Left ventricle myocardium inferior (tissue), 1 donor: ENCODE data around the gene B4GALNT1. TPM values are rescaled to one million over a fixed set of nuclear protein-coding genes. Genes with fewer than 3 reads are reported as not detected.
"Not testable (repeated sequence)": the region's sequence is repeated elsewhere in the genome, so short reads cannot be mapped to it uniquely, and the experiment has no call there.

Experiments used
- DNase-seq: peaks from one replicate; pipeline ENCODE4 v3.0.0-alpha.2; 2020
- H3K27ac ChIP-seq: fragments of 200-600 bp; replicated peaks from 2 replicates; pipeline ENCODE4 v1.8.0; 2021
- H3K27me3 ChIP-seq: fragments of 200-600 bp; 2 replicates; pipeline ENCODE4 v1.8.0; 2021; ENCODE audit warnings: low read depth
- H3K36me3 ChIP-seq: fragments of 200-600 bp; 2 replicates; pipeline ENCODE4 v1.8.0; 2021
- H3K4me1 ChIP-seq: fragments of 200-600 bp; 2 replicates; pipeline ENCODE4 v1.8.0; 2021
- H3K4me3 ChIP-seq: fragments of 200-600 bp; 2 replicates; pipeline ENCODE4 v1.8.0; 2021; ENCODE audit warnings: mild to moderate bottlenecking, moderate library complexity
- H3K9me3 ChIP-seq: fragments of 200-600 bp; replicated peaks from 2 replicates; pipeline ENCODE4 v1.8.0; 2021
- CTCF ChIP-seq: fragments of 200-600 bp; IDR thresholded peaks from 2 replicates; pipeline ENCODE4 v1.8.0; 2021; ENCODE audit warnings: antibody characterized with exemption, mild to moderate bottlenecking, borderline replicate concordance
- intact Hi-C: fragments of 100-400 bp; cut with micrococcal nuclease; formaldehyde crosslinking; loops from one replicate; pipeline ENCODE4 v1.11.0; 2022
- total RNA-seq: library from RNA; stranded (reverse); fragmentation: NEBNext Ultra II Directional; extraction: Animal tissue kit (Norgen Biotek cat#: 25700); gene quantifications from one replicate; pipeline ENCODE4 v1.2.1, GENCODE V29; 2021
- donor health status: DM: no; HTN: yes; CAD: no; lungs with severe emphysema.

Gene B4GALNT1
- total RNA-seq, 1 donor from 2014 or later, result 4.7 TPM

- intact Hi-C loops, result no loop called here
- H3K27ac ChIP-seq, result peak overlapping the region; percentile 82
- no peaks in the 10 kb centered on the region for H3K9me3 ChIP-seq
- no peak for DNase-seq
- peaks cover 29% of the 10 kb centered on the region for H3K27me3 ChIP-seq
- peaks cover 10% of the 10 kb centered on the region for H3K36me3 ChIP-seq
- no peak for TF ChIP-seq CTCF
- H3K4me1 ChIP-seq, result peaks cover 26% of the 10 kb centered on the region
- H3K4me3 ChIP-seq, result peak overlapping the region; percentile 88
Observed at GRCh38 chr12:57590479-57590863, 42.5 kb downstream of the B4GALNT1 start.

GRCh38 chr12:57588951-57589610 lies 43.9 kb downstream of the B4GALNT1 start:
- H3K27ac ChIP-seq, H3K9me3 ChIP-seq, DNase-seq, intact Hi-C loops, H3K4me3 ChIP-seq, H3K36me3 ChIP-seq: not testable (repeated sequence)
- peaks cover 26% of the 10 kb centered on the region for H3K4me1 ChIP-seq
- peaks cover 29% of the 10 kb centered on the region for H3K27me3 ChIP-seq

- TF ChIP-seq CTCF, result no peak
- intact Hi-C loops, result no loop called here
- DNase-seq, result no peak
- Histone ChIP-seq H3K27me3 (peaks cover 40% of the 10 kb centered on the region), H3K27ac (no peak overlapping the region), H3K4me3 (no peak overlapping the region), H3K9me3 (no peaks in the 10 kb centered on the region), H3K4me1 (peaks cover 18% of the 10 kb centered on the region), H3K36me3 (no peaks in the 10 kb centered on the region)
Observed at GRCh38 chr12:57586832-57587429, 46.1 kb downstream of the B4GALNT1 start.

- intact Hi-C loops, result no loop called here
- Histone ChIP-seq H3K4me3 (no peak overlapping the region), H3K27ac (no peak overlapping the region), H3K9me3 (no peaks in the 10 kb centered on the region), H3K4me1 (peaks cover 10% of the 10 kb centered on the region), H3K27me3 (peaks cover 48% of the 10 kb centered on the region), H3K36me3 (no peaks in the 10 kb centered on the region)
- DNase-seq, result no peak
- no peak for TF ChIP-seq CTCF
Observed at GRCh38 chr12:57586128-57586527, 46.9 kb downstream of the B4GALNT1 start.

GRCh38 chr12:57585156-57585555 lies 47.8 kb downstream of the B4GALNT1 start:
- no peak for TF ChIP-seq CTCF
- H3K36me3 ChIP-seq, result no peaks in the 10 kb centered on the region
- peaks cover under 1% of the 10 kb centered on the region for H3K4me1 ChIP-seq
- no peak overlapping the region for H3K4me3 ChIP-seq
- peaks cover 52% of the 10 kb centered on the region for H3K27me3 ChIP-seq
- H3K27ac ChIP-seq, result no peak overlapping the region
- no peak for DNase-seq
- intact Hi-C loops, result no loop called here
- H3K9me3 ChIP-seq, result no peaks in the 10 kb centered on the region

- no peaks in the 10 kb centered on the region for H3K9me3 ChIP-seq
- H3K27me3 ChIP-seq, result peaks cover 52% of the 10 kb centered on the region
- no peak overlapping the region for H3K27ac ChIP-seq
- intact Hi-C loops, result loop anchor here (5.0 kb wide), 1 partner anchor 38 kb away; no protein-coding TSS in a partner anchor
- no peak for DNase-seq
- no peak for TF ChIP-seq CTCF
- H3K36me3 ChIP-seq, result no peaks in the 10 kb centered on the region
- no peak overlapping the region for H3K4me3 ChIP-seq
- no peaks in the 10 kb centered on the region for H3K4me1 ChIP-seq
Observed at GRCh38 chr12:57584690-57585089, 48.3 kb downstream of the B4GALNT1 start.
